Naive thymus-derived CD4-positive, alpha-beta T cell (primary cell): ENCODE data around the gene CFAP299. TPM values are rescaled to one million over a fixed set of nuclear protein-coding genes. Genes with fewer than 3 reads are reported as not detected.

Experiments used
- ATAC-seq: fragments of 150-1000 bp; cut with Tn5 transposase; 2 replicates; pipeline ENCODE4 v1.10.0; 2021; ENCODE audit warnings: mild to moderate bottlenecking, moderate library complexity
- CTCF ChIA-PET: fragments of 350-600 bp; sonication (Branson Sonifier 250); formaldehyde crosslinking; loops from one replicate; lab custom pipeline; 2021; ENCODE audit warnings: antibody characterized with exemption; lab: Charles Lee
- POLR2A ChIA-PET: fragments of 350-600 bp; sonication (Branson Sonifier 250); formaldehyde crosslinking; loops from one replicate; lab custom pipeline; 2021; ENCODE audit warnings: antibody characterized with exemption, inconsistent platforms; lab: Charles Lee
- DNase-seq, 9 donors: peaks; one replicate each; pipeline versions ENCODE4 v3.0.0 to v3.0.0-alpha.2; 2020 to 2022; ENCODE audit warnings: mixed read lengths in 1 of 9
- H3K27ac ChIP-seq: one replicate; pipeline ENCODE4 v1.7.0; 2013; ENCODE audit warnings: mild to moderate bottlenecking, low read depth, low read length, moderate library complexity
- H3K27me3 ChIP-seq, 2 donors: one replicate each; pipeline ENCODE4 v1.7.0; 2013; ENCODE audit warnings: low read length in 2 of 2, mild to moderate bottlenecking in 2 of 2, moderate library complexity in 2 of 2; ENCODE audit not compliant: control insufficient read depth in 2 of 2, insufficient read depth in 2 of 2
- H3K36me3 ChIP-seq, 3 experiments: 1 replicate in 2 of 3; 2 replicates in 1 of 3; pipeline ENCODE4 v1.7.0; 2013; ENCODE audit warnings: low read length in 3 of 3, mild to moderate bottlenecking in 3 of 3, moderate library complexity in 1 of 3; ENCODE audit not compliant: insufficient read depth in 3 of 3, control insufficient read depth in 2 of 3
- H3K4me1 ChIP-seq, 2 donors: one replicate each; pipeline ENCODE4 v1.7.0; 2013; ENCODE audit warnings: low read length in 2 of 2, mild to moderate bottlenecking in 2 of 2, moderate library complexity in 1 of 2; ENCODE audit not compliant: control insufficient read depth in 2 of 2, insufficient read depth in 2 of 2
- H3K4me3 ChIP-seq: 2 replicates; pipeline ENCODE4 v1.7.0; 2013; ENCODE audit warnings: mild to moderate bottlenecking, low read length
- H3K9me3 ChIP-seq, 3 experiments: 1 replicate in 2 of 3; 2 replicates in 1 of 3; pipeline ENCODE4 v1.7.0; 2013; ENCODE audit warnings: low read length in 3 of 3; ENCODE audit not compliant: control insufficient read depth in 2 of 3
- H3K27ac Mint-ChIP-seq, 9 donors: one replicate each; pipeline ENCODE4 v1.8.0; 2020 to 2022; ENCODE audit warnings: mixed read lengths in 9 of 9, mild to moderate bottlenecking in 8 of 9, moderate library complexity in 5 of 9, inconsistent platforms in 2 of 9
- H3K27me3 Mint-ChIP-seq, 5 donors: one replicate each; pipeline ENCODE4 v1.8.0; 2021 to 2022; ENCODE audit warnings: mixed read lengths in 5 of 5, mild to moderate bottlenecking in 1 of 5
- H3K36me3 Mint-ChIP-seq, 5 donors: one replicate each; pipeline ENCODE4 v1.8.0; 2020 to 2022; ENCODE audit warnings: mixed read lengths in 5 of 5, mild to moderate bottlenecking in 3 of 5, inconsistent platforms in 1 of 5
- H3K4me1 Mint-ChIP-seq, 7 donors: one replicate each; pipeline ENCODE4 v1.8.0; 2020 to 2022; ENCODE audit warnings: mixed read lengths in 7 of 7, mild to moderate bottlenecking in 3 of 7, inconsistent platforms in 1 of 7
- H3K4me3 Mint-ChIP-seq, 10 donors: one replicate each; pipeline ENCODE4 v1.8.0; 2020 to 2022; ENCODE audit warnings: mild to moderate bottlenecking in 10 of 10, mixed read lengths in 10 of 10, moderate library complexity in 6 of 10, inconsistent platforms in 2 of 10
- H3K9me3 Mint-ChIP-seq, 11 donors: one replicate each; pipeline ENCODE4 v1.8.0; 2020 to 2022; ENCODE audit warnings: mixed read lengths in 11 of 11, mild to moderate bottlenecking in 4 of 11, inconsistent platforms in 1 of 11, moderate library complexity in 1 of 11
- intact Hi-C, 2 donors: fragments of 100-400 bp; cut with micrococcal nuclease; formaldehyde crosslinking; loops; one replicate each; pipeline ENCODE4 v1.15.1; 2023
- polyA plus RNA-seq, 2 donors: library from polyadenylated mRNA; unstranded; fragments of 300-500 nt; fragmentation: Illumina TruSeq; gene quantifications; one replicate each; pipeline ENCODE4 v1.2.3, GENCODE V29; 2021
- total RNA-seq, 6 experiments: library from RNA in 5 of 6; stranded (reverse) in 5 of 6; gene quantifications; 1 replicate in 5 of 6; 2 replicates in 1 of 6; pipeline ENCODE4 v1.2.3 and lab custom pipeline; 2021 to 2026

Gene CFAP299
- total and polyA plus RNA-seq, 7 experiments from 2014 or later = not detected

GRCh38 chr4:80507077-80507476, 171.5 kb downstream of the CFAP299 start:
- Mint-ChIP-seq H3K27me3 (peaks cover 0 to 3% (median 0%) of the 10 kb centered on the region in 5 donors), H3K4me1 (peaks cover 0 to 66% (median 58%) of the 10 kb centered on the region in 7 donors), H3K27ac (peak overlapping the region in 5 of 9 donors; percentile 5 to 75 (median 19)), H3K4me3 (peak overlapping the region in 1 of 10 donors; percentile 4), H3K36me3 (peaks cover 0 to 6% (median 4%) of the 10 kb centered on the region in 5 donors), H3K9me3 (peaks cover 0 to 6% (median 2%) of the 10 kb centered on the region in 11 donors)
- H3K9me3 ChIP-seq = no peaks in the 10 kb centered on the region
- no peaks in the 10 kb centered on the region for H3K27me3 ChIP-seq
- ATAC-seq = no peak
- H3K4me3 ChIP-seq = no peak overlapping the region
- intact Hi-C loops = loop anchor here in 1 of 2 donors (10.0 kb wide), 1 partner anchor 1732 kb away; the partner anchor contains the start of gene BMP2K
- no peak for DNase-seq
- H3K36me3 ChIP-seq = no peaks in the 10 kb centered on the region
- POLR2A ChIA-PET = interaction anchor here (0.7 to 2.0 kb wide), 5 partner anchors 11 to 477 kb away, joined by 3 to 5 read pairs (median 4); no protein-coding TSS in a partner anchor
- no peak overlapping the region for H3K27ac ChIP-seq
- peaks cover 4 to 19% of the 10 kb centered on the region in 2 donors for H3K4me1 ChIP-seq
- CTCF ChIA-PET = no interaction called here

GRCh38 chr4:80507507-80507906, 172.0 kb downstream of the CFAP299 start:
- Mint-ChIP-seq H3K9me3 (peaks cover 0 to 6% (median 2%) of the 10 kb centered on the region in 11 donors), H3K4me3 (peak overlapping the region in 1 of 10 donors; percentile 9), H3K4me1 (peaks cover 0 to 65% (median 54%) of the 10 kb centered on the region in 7 donors), H3K27me3 (peaks cover 0 to 3% (median 0%) of the 10 kb centered on the region in 5 donors), H3K36me3 (peaks cover 0 to 6% (median 4%) of the 10 kb centered on the region in 5 donors), H3K27ac (peak overlapping the region in 5 of 9 donors; percentile 3 to 37 (median 19))
- Histone ChIP-seq H3K27me3 (no peaks in the 10 kb centered on the region), H3K36me3 (no peaks in the 10 kb centered on the region), H3K27ac (no peak overlapping the region), H3K4me3 (no peak overlapping the region), H3K4me1 (peaks cover 0 to 15% of the 10 kb centered on the region in 2 donors), H3K9me3 (no peaks in the 10 kb centered on the region)
- DNase-seq (no peak), ATAC-seq (no peak)
- intact Hi-C loops = loop anchor here in 1 of 2 donors (10.0 kb wide), 1 partner anchor 1733 kb away; the partner anchor contains the start of gene BMP2K
- POLR2A ChIA-PET = interaction anchor here (0.6 to 2.0 kb wide), 4 partner anchors 8 to 16 kb away, joined by 3 to 5 read pairs (median 4); no protein-coding TSS in a partner anchor
- CTCF ChIA-PET = no interaction called here

GRCh38 chr4:80515496-80515895, 180.0 kb downstream of the CFAP299 start:
- Histone ChIP-seq H3K27ac (no peak overlapping the region), H3K4me1 (peaks cover 0 to 5% of the 10 kb centered on the region in 2 donors), H3K27me3 (no peaks in the 10 kb centered on the region), H3K36me3 (no peaks in the 10 kb centered on the region), H3K4me3 (no peak overlapping the region), H3K9me3 (no peaks in the 10 kb centered on the region)
- DNase-seq = no peak
- Mint-ChIP-seq H3K27me3 (no peaks in the 10 kb centered on the region), H3K4me3 (no peak overlapping the region), H3K4me1 (peaks cover 0 to 21% (median 1%) of the 10 kb centered on the region in 7 donors), H3K9me3 (peaks cover 0 to 5% (median 0%) of the 10 kb centered on the region in 11 donors), H3K36me3 (peaks cover 0 to under 1% (median 0%) of the 10 kb centered on the region in 5 donors), H3K27ac (no peak overlapping the region)
- ChIA-PET CTCF (no interaction called here), POLR2A (interaction anchor here (0.8 kb wide), 1 partner anchor 129 kb away, joined by 4 read pairs; no protein-coding TSS in a partner anchor)
- ATAC-seq = no peak
- intact Hi-C loops = no loop called here

- Histone ChIP-seq H3K36me3 (no peaks in the 10 kb centered on the region), H3K4me3 (no peak overlapping the region), H3K27me3 (no peaks in the 10 kb centered on the region), H3K27ac (no peak overlapping the region), H3K4me1 (no peaks in the 10 kb centered on the region), H3K9me3 (no peaks in the 10 kb centered on the region)
- Mint-ChIP-seq H3K4me3 (no peak overlapping the region), H3K27me3 (no peaks in the 10 kb centered on the region), H3K4me1 (peaks cover 0 to 6% (median 0%) of the 10 kb centered on the region in 7 donors), H3K9me3 (peaks cover 0 to 15% (median 0%) of the 10 kb centered on the region in 11 donors), H3K27ac (no peak overlapping the region), H3K36me3 (peaks cover 0 to 4% (median 0%) of the 10 kb centered on the region in 5 donors)
- DNase-seq (no peak), ATAC-seq (no peak)
- intact Hi-C loops = loop anchor here in 1 of 2 donors (2.0 kb wide), 1 partner anchor 19 kb away; no protein-coding TSS in a partner anchor
- ChIA-PET POLR2A (no interaction called here), CTCF (no interaction called here)
These were observed 185.9 kb downstream of the CFAP299 start for GRCh38 chr4:80521438-80521837.

GRCh38 chr4:80526697-80527096, 191.2 kb downstream of the CFAP299 start:
- ChIA-PET CTCF (interaction anchor here (0.6 to 1.5 kb wide), 2 partner anchors 161 to 868 kb away, joined by 3 to 4 read pairs; no protein-coding TSS in a partner anchor), POLR2A (no interaction called here)
- Histone ChIP-seq H3K4me3 (no peak overlapping the region), H3K27ac (no peak overlapping the region), H3K27me3 (no peaks in the 10 kb centered on the region), H3K4me1 (no peaks in the 10 kb centered on the region), H3K9me3 (no peaks in the 10 kb centered on the region), H3K36me3 (no peaks in the 10 kb centered on the region)
- Mint-ChIP-seq H3K36me3 (peaks cover 0 to 4% (median 0%) of the 10 kb centered on the region in 5 donors), H3K27me3 (peaks cover 0 to 6% (median 0%) of the 10 kb centered on the region in 5 donors), H3K9me3 (peaks cover 0 to 15% (median 0%) of the 10 kb centered on the region in 11 donors), H3K4me3 (no peak overlapping the region), H3K4me1 (peaks cover 0 to 26% (median 18%) of the 10 kb centered on the region in 7 donors), H3K27ac (no peak overlapping the region)
- no peak for ATAC-seq
- DNase-seq = no peak
- intact Hi-C loops = no loop called here

DNA sequence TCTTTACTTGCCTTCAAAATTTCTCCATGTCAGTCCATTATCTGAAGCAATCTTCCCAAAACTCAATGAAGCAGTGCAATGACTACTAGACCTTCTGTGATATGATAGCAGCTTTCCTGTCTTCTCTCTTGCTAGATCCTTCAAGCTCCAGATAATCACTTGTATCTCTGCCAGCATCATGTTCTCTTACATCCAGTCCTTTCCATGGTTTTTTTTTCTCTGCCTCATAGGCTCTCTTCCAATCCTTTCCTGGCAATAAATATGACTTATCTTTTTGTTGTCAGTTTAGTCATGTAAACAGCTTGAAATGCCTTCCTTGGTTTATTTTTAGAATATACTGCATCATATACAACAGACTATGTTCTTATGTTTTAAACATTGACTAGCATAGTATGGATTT, 193.5 kb downstream of the CFAP299 start:
- Mint-ChIP-seq H3K4me1 (peaks cover 0 to 32% (median 24%) of the 10 kb centered on the region in 7 donors), H3K9me3 (peaks cover 0 to 8% (median 0%) of the 10 kb centered on the region in 11 donors), H3K27me3 (peaks cover 0 to 6% (median 0%) of the 10 kb centered on the region in 5 donors), H3K27ac (peak overlapping the region in 3 of 9 donors; percentile 2 to 63 (median 13)), H3K36me3 (peaks cover 0 to 4% (median 0%) of the 10 kb centered on the region in 5 donors), H3K4me3 (no peak overlapping the region)
- H3K4me3 ChIP-seq = no peak overlapping the region
- ATAC-seq (no peak), DNase-seq (no peak)
- ChIA-PET POLR2A (interaction anchor here (0.9 kb wide), 1 partner anchor 11 kb away, joined by 7 read pairs; no protein-coding TSS in a partner anchor), CTCF (interaction anchor here (0.7 kb wide), 1 partner anchor 11 kb away, joined by 5 read pairs; no protein-coding TSS in a partner anchor)
- intact Hi-C loops = no loop called here
- H3K4me1 ChIP-seq = no peaks in the 10 kb centered on the region
- no peaks in the 10 kb centered on the region for H3K27me3 ChIP-seq
- H3K36me3 ChIP-seq = no peaks in the 10 kb centered on the region
- H3K9me3 ChIP-seq = no peaks in the 10 kb centered on the region
- no peak overlapping the region for H3K27ac ChIP-seq
